Stimulated activated CD4-positive, alpha-beta T cell treated with anti-CD3 and anti-CD28 coated beads, Interleukin-4, amount 100 ng/mL, for 48 hours (primary cell): ENCODE data around the gene AMN.

ENCODE experiments used
- DNase-seq, 2 donors: peaks; one replicate each; pipeline ENCODE4 v3.0.0-alpha.2; 2020; ENCODE audit warnings: low read depth in 2 of 2

The AMN gene

GRCh38 chr14:102898776-102899515 is 23.5 kb upstream of the AMN start:
- no peak for DNase-seq

GRCh38 chr14:102899516-102899900 is 23.0 kb upstream of the AMN start:
- DNase-seq = no peak

- no peak for DNase-seq
Observed at GRCh38 chr14:102900631-102901571, 21.6 kb upstream of the AMN start.

- DNase-seq = no peak
Observed at GRCh38 chr14:102901633-102902032, 20.8 kb upstream of the AMN start.

- DNase-seq = no peak
Observed at GRCh38 chr14:102902086-102902485, 20.4 kb upstream of the AMN start.

GRCh38 chr14:102902523-102903247 is 19.8 kb upstream of the AMN start:
- DNase-seq = no peak

GRCh38 chr14:102903248-102903888 is 19.1 kb upstream of the AMN start:
- no peak for DNase-seq

GRCh38 chr14:102903889-102904512 is 18.5 kb upstream of the AMN start:
- DNase-seq = no peak

- DNase-seq = no peak
Observed at GRCh38 chr14:102905116-102906108, 17.1 kb upstream of the AMN start.

GRCh38 chr14:102906616-102907302 is 15.7 kb upstream of the AMN start:
- no peak for DNase-seq

- no peak for DNase-seq
Observed at GRCh38 chr14:102907303-102907844, 15.1 kb upstream of the AMN start.

- no peak for DNase-seq
Observed at GRCh38 chr14:102907980-102908730, 14.3 kb upstream of the AMN start.

- no peak for DNase-seq
Observed at GRCh38 chr14:102908766-102909455, 13.6 kb upstream of the AMN start.

GRCh38 chr14:102909462-102909861 is 13.0 kb upstream of the AMN start:
- no peak for DNase-seq

- DNase-seq = no peak
Observed at GRCh38 chr14:102909911-102910310, 12.6 kb upstream of the AMN start.

- DNase-seq = no peak
Observed at GRCh38 chr14:102910442-102910841, 12.0 kb upstream of the AMN start.

GRCh38 chr14:102911541-102911951 is 10.9 kb upstream of the AMN start:
- no peak for DNase-seq
